Esophagus squamous epithelium (tissue), 5 donors: ENCODE data around the gene ARAP1. TPM values are rescaled to one million over a fixed set of nuclear protein-coding genes. Genes with fewer than 3 reads are reported as not detected.
A peak's percentile ranks its signal among the peaks of the same experiment; 100 is the strongest.

ENCODE experiments used
- DNase-seq: peaks from one replicate; lab custom pipeline; 2025; lab: John Stamatoyannopoulos, UW
- H3K27ac ChIP-seq, 4 donors: fragments of 200-600 bp; sonication (generic); one replicate each; pipeline ENCODE4 v1.5.1; 2016 to 2019; ENCODE audit warnings: mild to moderate bottlenecking in 1 of 4
- H3K27me3 ChIP-seq, 4 donors: fragments of 200-600 bp; sonication (generic); 1 replicate in 3 of 4; 2 replicates in 1 of 4; pipeline versions ENCODE4 v1.5.1 to v1.6.0; 2017 to 2021; ENCODE audit warnings: antibody characterized with exemption in 1 of 4
- H3K36me3 ChIP-seq, 3 donors: fragments of 200-600 bp; sonication (generic); one replicate each; pipeline ENCODE4 v1.5.1; 2016 to 2019
- H3K4me1 ChIP-seq, 3 donors: fragments of 200-600 bp; sonication (generic); one replicate each; pipeline ENCODE4 v1.5.1; 2017 to 2019
- H3K4me3 ChIP-seq, 4 donors: fragments of 200-600 bp; sonication (generic); 1 replicate in 3 of 4; 2 replicates in 1 of 4; pipeline ENCODE4 v1.5.1; 2016 to 2019; ENCODE audit warnings: mild to moderate bottlenecking in 2 of 4, moderate library complexity in 1 of 4
- H3K9me3 ChIP-seq, 3 donors: fragments of 200-600 bp; sonication (generic); one replicate each; pipeline ENCODE4 v1.5.1; 2016 to 2019
- CTCF ChIP-seq, 6 experiments: fragments of 450-650 bp in 4 of 6; fragments of 200-600 bp in 2 of 6; sonication (generic) in 2 of 6; IDR thresholded peaks; one replicate each; pipeline ENCODE4 v1.5.1; 2016 to 2019; ENCODE audit warnings: antibody characterized with exemption in 6 of 6, mild to moderate bottlenecking in 4 of 6, moderate library complexity in 4 of 6
- POLR2A ChIP-seq, 4 donors: fragments of 450-650 bp; IDR thresholded peaks; one replicate each; pipeline ENCODE4 v1.6.1; 2017; ENCODE audit warnings: antibody characterized with exemption in 4 of 4, mild to moderate bottlenecking in 4 of 4, moderate library complexity in 3 of 4
- WGBS, 2 donors: methylation state at CpG; one replicate each; pipeline ENCODE4 v1.1.5; 2018; 5-methylcytosine and 5-hydroxymethylcytosine counted together
- intact Hi-C: fragments of 100-400 bp; cut with DNase I; formaldehyde crosslinking; loops from one replicate; pipeline ENCODE4 v1.15.0; 2022
- total RNA-seq, 4 donors: library from RNA; depleted of rRNA; stranded (reverse); fragments of >200 nt; gene quantifications; one replicate each; pipeline ENCODE4 v1.1.0, GENCODE V29; 2016
- donor health status: DM: yes; HTN: yes; CAD: no.

The ARAP1 gene
- total RNA-seq, 4 donors from 2014 or later, result 37.8 to 114 (median 70.6) TPM

- TF ChIP-seq POLR2A (IDR thresholded peaks at IDR 0.05), result no peak
- no peak for TF ChIP-seq CTCF (IDR thresholded peaks at IDR 0.05)
- Histone ChIP-seq H3K36me3 (peaks cover 39 to 100% (median 59%) of the 10 kb centered on the region in 3 donors), H3K27ac (peak overlapping the region in 3 of 4 donors; percentile 3 to 77 (median 67)), H3K9me3 (no peaks in the 10 kb centered on the region), H3K4me3 (peak overlapping the region in 1 of 4 donors; percentile 12), H3K27me3 (no peaks in the 10 kb centered on the region), H3K4me1 (peaks cover 0 to 48% (median 13%) of the 10 kb centered on the region in 3 donors)
- intact Hi-C loops, result no loop called here
- WGBS, 2 donors, result 48 to 67% methylated on average over 3 of the region's 11 CpGs
- DNase-seq, result no peak
Measured at GRCh38 chr11:72703267-72704008, 48.8 kb downstream of the ARAP1 start.

GRCh38 chr11:72702577-72703241, 49.5 kb downstream of the ARAP1 start:
- Histone ChIP-seq H3K27ac (peak overlapping the region in 2 of 4 donors; percentile 67 to 77), H3K9me3 (no peaks in the 10 kb centered on the region), H3K4me1 (peaks cover 0 to 49% (median 13%) of the 10 kb centered on the region in 3 donors), H3K27me3 (no peaks in the 10 kb centered on the region), H3K4me3 (peak overlapping the region in 3 of 4 donors; percentile 9 to 34 (median 12)), H3K36me3 (peaks cover 45 to 100% (median 61%) of the 10 kb centered on the region in 3 donors)
- 54 to 95% methylated on average over 3 to 7 of the region's 15 CpGs for WGBS, 2 donors
- no peak for DNase-seq
- TF ChIP-seq POLR2A (IDR thresholded peaks at IDR 0.05) (no peak), CTCF (IDR thresholded peaks at IDR 0.05) (no peak)
- intact Hi-C loops, result no loop called here

GRCh38 chr11:72702096-72702495, 50.1 kb downstream of the ARAP1 start:
- H3K4me3 ChIP-seq, result peak overlapping the region in 2 of 4 donors; percentile 12 to 34
- peaks cover 47 to 100% (median 60%) of the 10 kb centered on the region in 3 donors for H3K36me3 ChIP-seq
- no peak for DNase-seq
- TF ChIP-seq CTCF (IDR thresholded peaks at IDR 0.05) (no peak), POLR2A (IDR thresholded peaks at IDR 0.05) (no peak)
- H3K27ac ChIP-seq, result peak overlapping the region in 2 of 4 donors; percentile 67 to 77
- no peaks in the 10 kb centered on the region for H3K27me3 ChIP-seq
- H3K9me3 ChIP-seq, result no peaks in the 10 kb centered on the region
- 80% methylated on average over 1 of the region's 7 CpGs; no CpG with 5 or more reads in 1 of the 2 donors for WGBS, 2 donors
- peaks cover 0 to 55% (median 13%) of the 10 kb centered on the region in 3 donors for H3K4me1 ChIP-seq
- intact Hi-C loops, result no loop called here

DNA sequence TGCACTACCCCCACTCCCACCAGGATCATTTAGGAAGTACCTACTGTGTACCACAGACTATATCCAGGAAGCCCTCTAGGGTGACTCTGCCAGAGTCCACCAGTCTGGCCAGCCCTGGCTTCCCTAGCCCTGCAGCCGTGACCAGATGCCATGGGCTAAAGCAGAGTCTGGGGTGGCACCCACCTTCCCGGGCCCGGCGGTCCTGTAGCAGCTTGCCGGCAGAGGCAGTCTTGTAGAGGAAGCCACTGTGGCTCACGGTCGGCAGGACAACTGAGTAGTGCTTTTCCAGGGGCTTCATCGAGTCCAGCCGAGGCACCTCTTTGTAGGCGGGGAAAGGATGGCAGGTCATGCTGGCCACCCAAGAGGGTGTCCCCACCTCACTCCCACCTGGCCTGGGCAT, 50.7 kb downstream of the ARAP1 start:
- no peak for DNase-seq
- no peaks in the 10 kb centered on the region for H3K9me3 ChIP-seq
- no peak for TF ChIP-seq CTCF (IDR thresholded peaks at IDR 0.05)
- TF ChIP-seq POLR2A (IDR thresholded peaks at IDR 0.05), result no peak
- peaks cover 0 to 56% (median 13%) of the 10 kb centered on the region in 3 donors for H3K4me1 ChIP-seq
- intact Hi-C loops, result no loop called here
- H3K36me3 ChIP-seq, result peaks cover 47 to 100% (median 60%) of the 10 kb centered on the region in 3 donors
- H3K4me3 ChIP-seq, result no peak overlapping the region
- no peak overlapping the region for H3K27ac ChIP-seq
- no peaks in the 10 kb centered on the region for H3K27me3 ChIP-seq
- WGBS, 2 donors, result 80% methylated on average over 3 of the region's 10 CpGs; no CpG with 5 or more reads in 1 of the 2 donors

DNA sequence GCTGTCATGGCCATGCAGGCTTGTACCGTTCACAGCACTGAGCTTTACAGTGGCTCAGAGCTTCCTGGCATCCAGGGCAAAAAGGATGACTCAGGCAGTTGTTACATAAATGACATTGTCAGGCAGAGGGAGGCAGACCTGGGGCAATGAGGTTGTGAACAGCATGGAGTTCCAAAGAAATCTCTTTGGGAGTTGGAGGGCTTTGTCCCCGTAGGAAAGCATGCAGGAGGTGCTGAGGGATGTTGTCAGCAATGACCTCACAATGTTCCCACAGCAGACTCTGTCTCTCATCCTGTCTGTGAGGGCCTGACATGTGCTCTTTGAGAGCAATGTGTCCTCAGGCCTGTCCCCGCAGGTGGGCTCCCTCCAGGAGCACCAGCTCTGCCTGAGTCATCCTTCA, 52.1 kb downstream of the ARAP1 start:
- Histone ChIP-seq H3K27ac (no peak overlapping the region), H3K36me3 (peaks cover 52 to 100% (median 60%) of the 10 kb centered on the region in 3 donors), H3K4me3 (no peak overlapping the region), H3K4me1 (peaks cover 0 to 56% (median 13%) of the 10 kb centered on the region in 3 donors), H3K27me3 (no peaks in the 10 kb centered on the region), H3K9me3 (no peaks in the 10 kb centered on the region)
- TF ChIP-seq POLR2A (IDR thresholded peaks at IDR 0.05) (no peak), CTCF (IDR thresholded peaks at IDR 0.05) (no peak)
- DNase-seq, result no peak
- intact Hi-C loops, result no loop called here
- 37 to 52% methylated on average over 2 to 3 of the region's 3 CpGs for WGBS, 2 donors
